Chondrocyte (in vitro differentiated cells): Measurements from ENCODE around the gene JAGN1. TPM values are rescaled to one million over a fixed set of nuclear protein-coding genes. Genes with fewer than 3 reads are reported as not detected.

Experiments
- DNase-seq: peaks from one replicate; pipeline ENCODE4 v3.0.0; 2021; ENCODE audit warnings: mixed read lengths, low spot score
- H3K27ac Mint-ChIP-seq: one replicate; pipeline ENCODE4 v1.8.0; 2021; ENCODE audit warnings: mild to moderate bottlenecking, moderate library complexity, mixed read lengths; ENCODE audit not compliant: unreplicated experiment
- H3K27me3 Mint-ChIP-seq: 2 replicates; pipeline ENCODE4 v1.8.0; 2021; ENCODE audit warnings: low read depth, mixed read lengths
- H3K36me3 Mint-ChIP-seq: 2 replicates; pipeline ENCODE4 v1.8.0; 2021; ENCODE audit warnings: low read depth, mixed read lengths
- H3K4me1 Mint-ChIP-seq: 2 replicates; pipeline ENCODE4 v1.8.0; 2021; ENCODE audit warnings: low read depth, mild to moderate bottlenecking, mixed read lengths
- H3K4me3 Mint-ChIP-seq: one replicate; pipeline ENCODE4 v1.8.0; 2021; ENCODE audit warnings: mild to moderate bottlenecking, moderate library complexity, mixed read lengths; ENCODE audit not compliant: unreplicated experiment
- H3K9me3 Mint-ChIP-seq: 2 replicates; pipeline ENCODE4 v1.8.0; 2021; ENCODE audit warnings: low read depth, mixed read lengths
- CTCF ChIP-seq: fragments of 200-600 bp; sonication (generic); IDR thresholded peaks from 2 replicates; pipeline ENCODE4 v1.5.0; 2021; ENCODE audit warnings: antibody characterized with exemption, mild to moderate bottlenecking, moderate library complexity
- total RNA-seq: library from RNA; stranded (reverse); gene quantifications from 3 replicates; pipeline ENCODE4 v1.2.1, GENCODE V29; 2021

JAGN1 gene
- total RNA-seq, 1 donor from 2014 or later: 20.3 TPM

GRCh38 chr3:9876991-9877390 lies 13.4 kb upstream of the JAGN1 start:
- H3K27ac Mint-ChIP-seq: no peak overlapping the region
- no peaks in the 10 kb centered on the region for H3K4me1 Mint-ChIP-seq
- H3K9me3 Mint-ChIP-seq: no peaks in the 10 kb centered on the region
- DNase-seq: no peak
- H3K4me3 Mint-ChIP-seq: no peak overlapping the region
- no peaks in the 10 kb centered on the region for H3K27me3 Mint-ChIP-seq
- TF ChIP-seq CTCF: no peak
- H3K36me3 Mint-ChIP-seq: no peaks in the 10 kb centered on the region

DNA sequence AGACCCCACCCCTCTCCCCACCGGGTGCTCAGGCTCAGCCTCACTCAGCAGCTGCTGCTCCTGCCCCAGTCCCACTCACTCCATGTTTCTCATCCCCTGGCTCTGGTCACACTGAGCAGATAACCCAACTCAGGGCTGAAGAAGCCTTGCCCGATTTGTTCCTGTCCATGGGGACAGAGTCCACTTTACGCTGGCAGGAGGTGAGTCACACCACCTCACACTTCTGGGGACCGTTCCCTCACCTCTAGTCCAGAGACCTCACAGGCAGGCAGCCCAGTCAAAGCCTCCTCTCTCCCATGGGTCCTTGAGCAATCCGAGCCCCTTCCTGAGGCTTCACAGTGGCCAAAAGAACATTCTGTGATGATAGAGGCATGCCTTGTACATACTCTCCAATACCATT lies 11.7 kb upstream of the JAGN1 start:
- Mint-ChIP-seq H3K27me3 (no peaks in the 10 kb centered on the region), H3K27ac (no peak overlapping the region), H3K36me3 (no peaks in the 10 kb centered on the region), H3K4me3 (no peak overlapping the region), H3K9me3 (no peaks in the 10 kb centered on the region), H3K4me1 (no peaks in the 10 kb centered on the region)
- no peak for TF ChIP-seq CTCF
- DNase-seq: no peak

DNA sequence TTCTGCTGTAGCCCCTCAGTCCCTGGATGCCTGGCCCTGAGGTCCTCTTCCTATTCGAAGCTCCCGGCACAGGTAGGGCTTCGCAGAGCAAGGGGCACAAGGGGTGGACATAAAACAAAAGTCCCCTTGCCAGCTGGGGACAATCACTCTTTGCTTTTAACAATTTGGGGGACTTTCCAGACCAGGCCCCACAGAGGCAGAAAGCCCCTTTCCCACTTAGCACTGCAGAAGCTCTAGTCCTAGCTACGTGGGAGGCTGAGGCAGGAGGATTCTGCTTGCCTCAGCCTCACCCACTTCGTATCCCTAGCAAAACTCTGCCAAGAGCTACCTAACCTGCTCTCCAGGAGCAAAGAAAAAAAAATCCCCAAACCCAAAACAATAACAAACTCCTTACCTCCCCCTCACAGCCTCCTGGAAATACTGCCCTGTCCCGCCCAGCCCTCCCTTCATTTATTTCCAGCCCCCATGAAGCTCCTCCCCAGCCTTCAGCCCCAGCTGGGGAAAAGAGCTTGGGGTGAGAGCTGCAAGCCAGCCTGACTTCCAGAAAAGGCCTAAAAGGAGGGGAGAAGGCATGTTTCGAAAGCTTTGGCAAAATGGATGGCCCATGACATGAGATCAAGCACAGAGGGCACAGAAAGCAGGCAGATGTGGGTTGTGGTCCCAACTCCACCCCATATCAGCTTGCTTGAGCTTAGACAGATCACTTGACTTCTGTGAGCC lies 10.4 kb upstream of the JAGN1 start, which contains the start of gene CIDEC:
Gene CIDEC, minus strand, starts transcription at position 424 of the 720 bp plus-strand sequence. CDS start 1,767 bp downstream, outside the sequence.
- Mint-ChIP-seq H3K36me3 (no peaks in the 10 kb centered on the region), H3K27ac (no peak within 1 kb of the TSS), H3K27me3 (no peaks in the 10 kb centered on the region), H3K9me3 (no peaks in the 10 kb centered on the region), H3K4me3 (no peak within 1 kb of the TSS), H3K4me1 (peaks cover 8% of the 10 kb centered on the region)
- no peak for TF ChIP-seq CTCF
- no peak for DNase-seq

- no peak overlapping the region for H3K27ac Mint-ChIP-seq
- no peaks in the 10 kb centered on the region for H3K36me3 Mint-ChIP-seq
- DNase-seq: no peak
- H3K9me3 Mint-ChIP-seq: no peaks in the 10 kb centered on the region
- no peaks in the 10 kb centered on the region for H3K27me3 Mint-ChIP-seq
- TF ChIP-seq CTCF: no peak
- H3K4me3 Mint-ChIP-seq: no peak overlapping the region
- H3K4me1 Mint-ChIP-seq: peaks cover 8% of the 10 kb centered on the region
These were observed 9.0 kb upstream of the JAGN1 start for GRCh38 chr3:9881441-9881840.

DNA sequence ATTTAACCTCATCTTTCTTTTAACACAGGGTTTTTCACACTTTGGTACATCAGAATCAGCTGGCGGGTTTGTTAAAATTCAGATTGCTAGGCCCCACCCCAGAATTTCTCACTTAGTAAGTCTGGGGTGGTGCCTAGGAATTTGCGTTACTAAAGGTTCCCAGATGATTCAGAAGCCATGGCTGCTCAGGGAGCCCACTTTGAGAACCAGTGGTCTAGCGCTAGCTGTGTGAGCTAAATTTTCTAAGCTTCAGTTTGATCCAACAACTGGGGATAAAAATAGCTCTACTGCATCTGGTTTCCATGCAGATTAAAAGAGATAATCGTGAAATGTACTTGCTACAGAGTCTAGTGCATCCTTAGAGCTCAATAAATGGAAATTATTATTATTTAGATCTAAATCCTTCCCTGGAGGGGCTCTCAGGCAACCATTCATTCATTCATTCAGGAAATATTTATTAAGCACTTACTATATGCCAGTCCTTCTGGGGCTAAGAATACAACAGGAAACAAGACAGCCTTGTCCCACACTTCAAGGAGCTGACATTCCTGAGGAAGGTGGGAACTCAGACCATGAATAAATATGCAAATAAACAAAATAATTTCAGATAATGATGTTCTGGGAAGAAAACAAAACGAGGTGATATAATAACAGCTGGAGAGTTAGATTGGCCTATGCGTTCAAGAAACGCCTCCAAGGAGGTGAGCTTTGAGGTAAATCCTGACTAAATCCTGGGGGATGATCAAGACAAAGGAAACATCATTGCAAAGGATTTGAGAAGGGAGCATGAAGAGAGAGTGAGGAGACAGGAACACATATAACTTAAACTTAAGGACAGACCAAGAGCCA lies 6.5 kb upstream of the JAGN1 start:
- no peaks in the 10 kb centered on the region for H3K9me3 Mint-ChIP-seq

More for the DNA sequence above, 6.5 kb upstream of the JAGN1 start:
- no peaks in the 10 kb centered on the region for H3K27me3 Mint-ChIP-seq
- H3K36me3 Mint-ChIP-seq: no peaks in the 10 kb centered on the region
- H3K27ac Mint-ChIP-seq: peak overlapping the region; percentile 90
- H3K4me1 Mint-ChIP-seq: peaks cover 8% of the 10 kb centered on the region
- H3K4me3 Mint-ChIP-seq: no peak overlapping the region
- TF ChIP-seq CTCF: no peak
- no peak for DNase-seq
